GM21723 (cell line): ENCODE data around the gene EPO.

Experiments
- ATAC-seq: cut with Tn5 transposase; IDR thresholded peaks from one replicate; pipeline ENCODE4 v1.9.1; 2021; ENCODE audit warnings: mild to moderate bottlenecking, moderate library complexity; ENCODE audit not compliant: unreplicated experiment

Gene EPO

GRCh38 chr7:100682991-100683658 is 37.1 kb upstream of the EPO start:
- ATAC-seq, result no peak

GRCh38 chr7:100683659-100684533 is 36.4 kb upstream of the EPO start:
- no peak for ATAC-seq

- no peak for ATAC-seq
Observed at GRCh38 chr7:100684534-100685042, 35.7 kb upstream of the EPO start.

GRCh38 chr7:100685049-100685605 is 35.1 kb upstream of the EPO start:
- no peak for ATAC-seq

DNA sequence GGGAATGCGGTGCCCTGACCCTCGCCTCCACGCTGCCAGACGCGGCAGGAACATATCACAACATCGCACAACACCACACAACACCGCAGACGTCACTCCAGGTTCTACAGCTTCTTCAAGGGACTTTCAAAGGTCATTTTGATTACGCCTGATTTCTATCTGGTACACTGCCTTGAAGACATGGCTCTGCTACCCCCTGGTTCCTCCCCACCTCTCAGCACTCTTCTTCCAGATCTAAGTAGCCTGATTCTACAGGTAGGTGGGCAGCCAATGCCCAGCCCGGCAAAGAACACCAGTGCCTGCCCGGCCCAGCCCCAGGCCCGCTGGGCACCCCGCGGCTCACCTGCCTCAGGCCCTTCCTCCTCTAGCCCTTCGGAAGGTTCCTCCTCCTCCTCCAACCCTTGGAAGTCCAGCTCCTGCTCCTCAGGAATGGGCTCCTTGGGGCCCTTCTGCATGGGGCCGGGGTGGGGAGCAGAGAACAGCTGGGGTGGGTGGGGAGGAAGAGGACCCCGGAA is 34.6 kb upstream of the EPO start:
- no peak for ATAC-seq

DNA sequence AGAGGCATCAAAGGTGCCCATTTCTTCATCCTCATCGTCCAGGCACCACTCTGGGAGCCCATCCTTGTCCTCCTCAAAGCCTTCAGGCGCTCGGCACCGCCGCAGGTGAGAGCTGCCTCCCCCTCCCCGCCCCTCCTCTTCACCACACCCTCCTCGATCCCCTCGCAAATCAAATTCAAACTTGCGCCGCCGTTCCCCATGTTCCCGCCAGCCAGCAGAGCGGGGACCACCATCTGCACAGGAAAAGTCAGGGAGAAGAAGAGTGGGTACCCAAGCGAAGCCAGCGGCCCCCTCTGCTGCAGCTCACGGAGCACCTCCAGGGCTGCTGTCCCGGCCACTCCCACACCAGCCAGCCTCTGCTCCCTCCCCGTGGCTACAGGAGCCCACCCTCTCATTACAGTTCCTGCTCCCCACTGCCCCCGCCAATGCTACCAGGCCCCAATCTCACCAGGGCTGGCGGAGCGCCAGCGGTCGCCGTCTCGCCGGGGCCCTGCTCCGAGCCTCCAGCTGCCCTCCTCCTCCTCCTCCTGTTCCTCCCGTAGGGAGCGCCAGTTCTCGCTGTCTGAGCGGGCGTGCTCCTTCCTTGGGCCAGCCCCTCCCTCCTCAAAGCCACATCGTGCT is 34.0 kb upstream of the EPO start:
- ATAC-seq, result no peak

DNA sequence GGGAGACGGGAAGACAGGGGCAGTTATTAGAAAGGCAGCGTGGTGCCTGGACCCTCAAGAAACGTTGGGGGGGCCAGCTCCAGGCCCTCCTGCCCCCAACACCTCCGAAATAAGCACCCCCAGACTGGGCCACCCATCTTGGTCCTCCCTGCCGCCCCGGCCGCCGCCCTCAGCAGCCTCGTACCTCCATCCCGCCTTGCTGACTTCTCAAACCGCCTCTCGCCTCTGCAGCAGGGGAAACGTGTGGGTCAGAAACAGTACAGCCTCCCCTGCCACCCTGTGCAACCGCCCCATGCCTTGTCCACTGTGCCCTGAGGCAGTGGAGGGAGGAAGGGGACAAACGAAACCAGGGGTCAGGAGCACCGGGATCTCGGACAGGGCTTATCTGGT is 33.5 kb upstream of the EPO start:
- ATAC-seq, result no peak

- ATAC-seq, result no peak
Observed at GRCh38 chr7:100687261-100687660, 33.0 kb upstream of the EPO start.

DNA sequence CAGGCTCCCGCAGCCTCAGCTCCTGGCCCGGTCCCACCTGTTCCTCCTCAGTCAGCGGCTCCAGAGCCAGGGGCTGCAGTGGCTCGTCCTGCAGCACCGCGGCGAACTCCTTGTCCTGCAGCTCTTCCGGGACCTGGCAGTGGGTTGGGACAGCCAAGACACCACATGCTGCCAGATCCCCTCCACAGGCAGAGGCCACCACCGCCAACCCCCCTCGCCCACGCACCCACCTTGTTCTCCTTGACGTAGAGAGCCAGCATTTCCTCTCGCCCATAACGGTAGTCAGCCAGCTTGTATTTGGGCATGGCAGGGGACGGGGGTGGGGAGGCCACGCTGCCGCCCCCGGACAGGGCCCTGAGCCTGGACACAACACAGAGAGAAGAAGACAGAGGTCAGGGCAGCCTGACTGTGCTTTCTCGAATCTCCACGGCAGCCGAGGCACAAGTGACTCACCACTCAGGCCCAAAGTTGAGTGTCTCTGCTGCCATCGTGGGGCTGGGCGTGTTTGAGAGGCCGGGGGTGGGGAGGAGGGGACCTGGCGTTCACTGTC is 32.4 kb upstream of the EPO start:
- no peak for ATAC-seq

DNA sequence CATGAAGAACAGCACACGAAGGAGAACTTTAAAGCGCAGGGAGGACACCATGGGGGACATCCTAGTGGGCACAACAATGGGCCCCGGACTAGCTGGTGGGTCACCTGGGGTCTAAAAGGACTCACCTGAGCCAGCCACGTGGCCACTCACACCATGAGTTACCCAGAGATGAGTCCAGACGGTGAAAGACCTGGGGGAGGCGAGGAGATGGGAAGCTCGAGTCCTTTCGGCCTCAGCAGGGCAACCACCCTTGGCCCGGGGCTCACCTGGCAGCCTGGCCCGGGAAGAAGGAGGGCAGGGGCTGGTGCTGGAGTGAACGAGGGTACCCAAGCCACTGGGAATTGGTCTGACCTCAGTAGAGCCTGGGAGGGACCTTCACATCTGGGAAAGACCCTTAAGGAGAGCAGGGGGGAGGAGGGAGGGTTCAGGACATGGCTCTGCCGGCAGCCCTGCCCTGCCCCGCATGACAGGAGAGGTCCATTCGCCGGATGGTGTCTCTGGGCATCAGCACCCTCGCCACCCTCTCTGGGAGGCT is 31.9 kb upstream of the EPO start:
- ATAC-seq, result no peak

DNA sequence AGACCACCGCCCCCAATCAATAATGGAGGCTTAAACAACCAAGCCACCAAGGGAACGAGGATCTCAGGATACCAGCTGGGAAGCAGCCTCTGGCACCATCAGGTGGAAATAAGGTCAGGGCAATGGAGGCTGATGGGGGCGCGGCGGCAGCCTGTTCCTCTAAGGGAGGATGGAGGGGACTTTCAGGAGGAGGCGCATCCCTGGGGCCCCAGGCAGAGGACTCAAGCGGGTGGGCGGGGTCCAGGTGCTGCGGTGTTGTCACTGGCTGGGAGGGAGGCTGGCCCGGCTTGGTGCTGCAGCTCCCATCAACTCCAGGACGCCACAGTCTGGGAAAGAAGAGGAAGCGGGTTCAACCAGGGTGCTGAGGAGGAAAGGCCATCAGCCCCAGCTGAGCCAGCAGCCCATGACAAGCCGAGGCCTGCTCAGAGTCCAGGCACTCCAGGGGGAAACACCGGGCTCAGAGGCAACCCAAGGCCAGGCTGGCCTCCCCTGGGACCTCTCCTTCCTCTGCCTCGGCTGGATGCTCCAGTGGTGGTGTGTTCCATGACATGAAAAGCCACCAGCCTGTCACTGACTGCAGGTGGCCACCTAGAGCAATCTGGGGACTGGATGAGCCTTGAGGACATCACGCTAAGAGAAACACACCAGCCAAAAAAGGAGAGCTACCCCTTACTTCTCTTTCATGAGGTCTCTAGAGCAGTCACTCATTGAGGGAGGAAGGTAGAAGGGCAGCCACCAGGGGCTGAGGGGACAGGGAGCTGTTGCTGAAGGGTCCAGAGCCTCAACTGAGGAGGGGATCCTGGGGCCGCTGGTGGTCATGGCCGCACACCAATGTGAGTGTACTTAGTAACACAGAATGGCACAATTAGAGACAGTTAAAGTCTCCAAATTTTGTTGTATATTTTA is 30.8 kb upstream of the EPO start:
- ATAC-seq, result no peak

GRCh38 chr7:100691676-100692577 is 28.3 kb upstream of the EPO start:
- ATAC-seq, result peak; percentile 37

- no peak for ATAC-seq
Observed at GRCh38 chr7:100692578-100692961, 27.7 kb upstream of the EPO start.

- ATAC-seq, result no peak
Observed at GRCh38 chr7:100693312-100694097, 26.8 kb upstream of the EPO start.

DNA sequence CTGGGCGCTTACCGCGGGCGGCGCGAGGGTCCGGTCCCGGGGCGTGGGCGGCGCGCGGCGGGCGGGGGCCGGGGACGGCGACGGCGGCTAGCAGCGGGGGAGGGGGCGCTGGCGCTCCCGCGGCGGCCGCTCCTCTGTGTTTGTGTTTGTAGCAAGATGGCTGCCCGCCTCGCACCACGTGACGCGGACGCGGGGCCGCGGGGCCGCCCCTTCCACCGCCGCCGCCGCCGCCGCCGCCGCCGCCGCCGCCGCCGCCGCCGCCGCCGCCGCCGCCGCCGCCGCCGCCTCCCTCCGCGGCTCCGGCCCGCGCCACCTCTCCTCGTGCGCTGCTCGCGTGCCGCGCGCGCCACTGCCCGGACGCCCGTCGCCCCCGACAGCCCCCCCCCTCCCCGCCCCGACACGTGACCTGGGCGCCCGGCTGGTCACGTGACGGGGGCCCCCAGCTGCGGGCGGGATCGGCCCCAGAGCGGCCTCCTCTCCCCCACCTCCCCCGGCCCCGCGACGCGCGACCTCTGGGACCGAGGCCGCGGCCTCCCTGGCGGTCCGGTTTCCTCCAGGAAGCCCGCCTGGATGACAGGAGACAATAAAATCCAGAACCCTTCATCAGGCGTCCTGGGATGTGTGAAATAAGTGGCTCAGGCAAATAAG is 26.0 kb upstream of the EPO start, which contains the start of gene GIGYF1:
Gene GIGYF1 (minus strand): TSS at position 153 of the 648 bp plus-strand sequence. CDS start 6,012 bp downstream, outside the sequence.
- ATAC-seq, result no peak

GRCh38 chr7:100696123-100696521 is 24.1 kb upstream of the EPO start:
- no peak for ATAC-seq

DNA sequence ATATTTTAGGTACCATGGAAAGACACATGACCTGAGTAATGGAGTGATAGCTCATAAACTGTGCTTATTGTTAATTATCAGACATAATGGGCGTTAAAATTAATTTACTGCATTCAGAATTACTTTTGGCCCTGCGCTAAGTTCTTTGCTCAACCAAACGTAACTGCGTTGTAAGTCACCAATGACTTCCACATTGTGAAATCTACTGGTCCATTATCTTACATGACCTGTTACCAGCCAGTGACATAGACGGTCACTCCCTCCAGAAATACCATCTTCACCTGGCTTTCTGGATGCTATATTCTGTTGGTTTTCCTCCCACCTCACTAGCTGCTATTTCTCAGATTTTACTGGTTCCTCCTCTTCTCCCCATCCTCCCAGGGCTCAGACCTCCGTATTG is 21.2 kb upstream of the EPO start:
- ATAC-seq, result no peak
